HCT116 (cell line): ENCODE measurements around the gene GPC5.

ENCODE experiments used
- FOSL1 ChIP-seq: IDR thresholded peaks from 2 replicates; pipeline ENCODE4 v1.6.1; 2012; ENCODE audit warnings: low read depth
- JUND ChIP-seq: IDR thresholded peaks from 2 replicates; pipeline ENCODE4 v1.6.1; 2012
- POLR2A ChIP-seq: IDR thresholded peaks from 2 replicates; pipeline ENCODE4 v1.7.0; 2011; ENCODE audit warnings: borderline replicate concordance; ENCODE audit not compliant: insufficient read depth, insufficient read length; ENCODE audit errors: extremely low read depth
- POLR2AphosphoS5 ChIP-seq: IDR thresholded peaks from 2 replicates; pipeline ENCODE4 v1.6.1; 2011; ENCODE audit warnings: mild to moderate bottlenecking, low read depth, low read length, moderate library complexity
- RAD21 ChIP-seq: IDR thresholded peaks from 2 replicates; pipeline ENCODE4 v1.6.1; 2012; ENCODE audit warnings: low read depth, mild to moderate bottlenecking
- TCF7L2 ChIP-seq: IDR thresholded peaks from 2 replicates; pipeline ENCODE4 v1.7.0; 2011; ENCODE audit warnings: borderline replicate concordance, inconsistent platforms; ENCODE audit not compliant: insufficient read depth, insufficient read length; ENCODE audit errors: extremely low read depth
- ZNF274 ChIP-seq: fragments of 200-500 bp; sonication (Bioruptor generic); IDR thresholded peaks from 2 replicates; pipeline ENCODE4 v1.6.1; 2014; ENCODE audit warnings: mild to moderate bottlenecking, low read depth, low read length, inconsistent platforms

- no peak for TF ChIP-seq RAD21
- no peak for TF ChIP-seq POLR2AphosphoS5
- TF ChIP-seq POLR2A, result no peak
- no peak for TF ChIP-seq ZNF274
- no peak for TF ChIP-seq FOSL1
- TF ChIP-seq TCF7L2, result no peak
- TF ChIP-seq JUND, result no peak
Measured at GRCh38 chr13:92315265-92315664, 916.8 kb downstream of the GPC5 start.
